GM19463 (cell line): ENCODE measurements around the gene PRKAG2.
"Not testable (repeated sequence)": the region's sequence is repeated elsewhere in the genome, so short reads cannot be mapped to it uniquely, and the experiment has no call there.

Experiments
- ATAC-seq: cut with Tn5 transposase; IDR thresholded peaks from one replicate; pipeline ENCODE4 v1.9.1; 2021; ENCODE audit warnings: mild to moderate bottlenecking, moderate library complexity; ENCODE audit not compliant: unreplicated experiment

PRKAG2 gene

GRCh38 chr7:151885202-151885580 lies 8.3 kb upstream of the PRKAG2 start:
- no peak for ATAC-seq

- ATAC-seq, result no peak
Measured at GRCh38 chr7:151884312-151885201, 7.6 kb upstream of the PRKAG2 start.

GRCh38 chr7:151883857-151884256 lies 6.9 kb upstream of the PRKAG2 start:
- ATAC-seq, result no peak

GRCh38 chr7:151882734-151883133 lies 5.8 kb upstream of the PRKAG2 start:
- ATAC-seq, result no peak

- no peak for ATAC-seq
Measured at GRCh38 chr7:151880688-151881087, 3.8 kb upstream of the PRKAG2 start.

GRCh38 chr7:151877911-151878835 lies 1.3 kb upstream of the PRKAG2 start:
- no peak for ATAC-seq

GRCh38 chr7:151875942-151876898 lies 695 bp downstream of the PRKAG2 start:
- ATAC-seq, result no peak

GRCh38 chr7:151874479-151874878 lies 2.4 kb downstream of the PRKAG2 start:
- not testable (repeated sequence) for ATAC-seq

GRCh38 chr7:151873402-151873965 lies 3.4 kb downstream of the PRKAG2 start:
- no peak for ATAC-seq

- no peak for ATAC-seq
Measured at GRCh38 chr7:151872531-151873401, 4.1 kb downstream of the PRKAG2 start.

GRCh38 chr7:151871904-151872303 lies 5.0 kb downstream of the PRKAG2 start:
- no peak for ATAC-seq

GRCh38 chr7:151871189-151871735 lies 5.7 kb downstream of the PRKAG2 start:
- no peak for ATAC-seq

GRCh38 chr7:151869968-151870918 lies 6.7 kb downstream of the PRKAG2 start:
- no peak for ATAC-seq

GRCh38 chr7:151869455-151869854 lies 7.5 kb downstream of the PRKAG2 start:
- no peak for ATAC-seq

- ATAC-seq, result no peak
Measured at GRCh38 chr7:151869109-151869428, 7.8 kb downstream of the PRKAG2 start.

- no peak for ATAC-seq
Measured at GRCh38 chr7:151868396-151869108, 8.4 kb downstream of the PRKAG2 start.

GRCh38 chr7:151867912-151868311 lies 9.0 kb downstream of the PRKAG2 start:
- ATAC-seq, result no peak
